Measurements from ENCODE around the gene CAPS. TPM values are rescaled to one million over a fixed set of nuclear protein-coding genes. Genes with fewer than 3 reads are reported as not detected.

CAPS gene
- total RNA-seq, 1 experiment from 2014 or later = 0.73 TPM

GRCh38 chr19:5931251-5931650 is 17.2 kb downstream of the CAPS start:
- peaks cover 33% of the 10 kb centered on the region; the same call in 1 of the 2 replicates for H3K36me3 ChIP-seq
- H3K4me1 ChIP-seq = no peaks in the 10 kb centered on the region

GRCh38 chr19:5932146-5932545 is 18.1 kb downstream of the CAPS start:
- Histone ChIP-seq H3K4me3 (no peak overlapping the region), H3K9me3 (replicated peaks) (no peaks in the 10 kb centered on the region), H3K27ac (no peak overlapping the region), H3K4me1 (no peaks in the 10 kb centered on the region), H3K27me3 (no peaks in the 10 kb centered on the region), H3K36me3 (peaks cover 35% of the 10 kb centered on the region)
- no peak for DNase-seq

More at GRCh38 chr19:5931251-5931650, 17.2 kb downstream of the CAPS start:
- H3K27me3 ChIP-seq = no peaks in the 10 kb centered on the region
- DNase-seq = no peak
- no peak overlapping the region for H3K27ac ChIP-seq
- H3K4me3 ChIP-seq = no peak overlapping the region
- H3K9me3 ChIP-seq (replicated peaks) = no peaks in the 10 kb centered on the region

GRCh38 chr19:5932609-5933262 is 18.7 kb downstream of the CAPS start:
- no peak overlapping the region for H3K27ac ChIP-seq
- no peak for DNase-seq
- no peak overlapping the region for H3K4me3 ChIP-seq
- peaks cover 36% of the 10 kb centered on the region for H3K36me3 ChIP-seq
- no peaks in the 10 kb centered on the region for H3K4me1 ChIP-seq
- no peaks in the 10 kb centered on the region for H3K27me3 ChIP-seq
- H3K9me3 ChIP-seq (replicated peaks) = no peaks in the 10 kb centered on the region

GRCh38 chr19:5933391-5934068 is 19.5 kb downstream of the CAPS start:
- H3K27ac ChIP-seq = no peak overlapping the region
- no peak overlapping the region for H3K4me3 ChIP-seq
- H3K9me3 ChIP-seq (replicated peaks) = no peaks in the 10 kb centered on the region
- H3K36me3 ChIP-seq = peaks cover 34% of the 10 kb centered on the region
- DNase-seq = no peak
- H3K4me1 ChIP-seq = no peaks in the 10 kb centered on the region
- no peaks in the 10 kb centered on the region for H3K27me3 ChIP-seq

GRCh38 chr19:5934069-5934401 is 20.0 kb downstream of the CAPS start:
- Histone ChIP-seq H3K9me3 (replicated peaks) (no peaks in the 10 kb centered on the region), H3K27me3 (no peaks in the 10 kb centered on the region), H3K4me1 (no peaks in the 10 kb centered on the region), H3K27ac (no peak overlapping the region), H3K36me3 (peaks cover 31% of the 10 kb centered on the region), H3K4me3 (no peak overlapping the region)
- DNase-seq = no peak

GRCh38 chr19:5934774-5935472 is 20.9 kb downstream of the CAPS start:
- no peak for DNase-seq
- Histone ChIP-seq H3K4me1 (no peaks in the 10 kb centered on the region), H3K9me3 (replicated peaks) (no peaks in the 10 kb centered on the region), H3K36me3 (peaks cover 31% of the 10 kb centered on the region), H3K4me3 (no peak overlapping the region), H3K27me3 (no peaks in the 10 kb centered on the region), H3K27ac (no peak overlapping the region)

- H3K9me3 ChIP-seq (replicated peaks) = no peaks in the 10 kb centered on the region
- no peak overlapping the region for H3K27ac ChIP-seq
- no peak for DNase-seq
- H3K27me3 ChIP-seq = no peaks in the 10 kb centered on the region
- no peak overlapping the region for H3K4me3 ChIP-seq
- no peaks in the 10 kb centered on the region for H3K4me1 ChIP-seq
- peaks cover 28% of the 10 kb centered on the region for H3K36me3 ChIP-seq
Measured at GRCh38 chr19:5935473-5936291, 21.6 kb downstream of the CAPS start.

- H3K27ac ChIP-seq = no peak overlapping the region
Measured at GRCh38 chr19:5936292-5936592, 22.2 kb downstream of the CAPS start.

GRCh38 chr19:5937550-5937949 is 23.5 kb downstream of the CAPS start:
- H3K9me3 ChIP-seq (replicated peaks) = no peaks in the 10 kb centered on the region
- no peak overlapping the region for H3K4me3 ChIP-seq
- no peaks in the 10 kb centered on the region for H3K4me1 ChIP-seq
- DNase-seq = no peak
- no peak overlapping the region for H3K27ac ChIP-seq
- peaks cover 22% of the 10 kb centered on the region for H3K36me3 ChIP-seq
- H3K27me3 ChIP-seq = no peaks in the 10 kb centered on the region

More at GRCh38 chr19:5936292-5936592, 22.2 kb downstream of the CAPS start:
- Histone ChIP-seq H3K27me3 (no peaks in the 10 kb centered on the region), H3K9me3 (replicated peaks) (no peaks in the 10 kb centered on the region), H3K36me3 (peaks cover 27% of the 10 kb centered on the region), H3K4me1 (no peaks in the 10 kb centered on the region), H3K4me3 (no peak overlapping the region)
- DNase-seq = no peak

- DNase-seq = no peak
- no peak overlapping the region for H3K27ac ChIP-seq
- no peaks in the 10 kb centered on the region for H3K27me3 ChIP-seq
- peaks cover 7% of the 10 kb centered on the region; the same call in 1 of the 2 replicates for H3K4me1 ChIP-seq
- peaks cover 9% of the 10 kb centered on the region for H3K36me3 ChIP-seq
- H3K4me3 ChIP-seq = no peak overlapping the region
- no peaks in the 10 kb centered on the region for H3K9me3 ChIP-seq (replicated peaks)
Measured at GRCh38 chr19:5940260-5941208, 26.5 kb downstream of the CAPS start.

- no peak for DNase-seq
- Histone ChIP-seq H3K27ac (no peak overlapping the region), H3K4me3 (no peak overlapping the region), H3K4me1 (peaks cover 7% of the 10 kb centered on the region; the same call in 1 of the 2 replicates), H3K36me3 (peaks cover 9% of the 10 kb centered on the region), H3K9me3 (replicated peaks) (no peaks in the 10 kb centered on the region), H3K27me3 (no peaks in the 10 kb centered on the region)
Measured at GRCh38 chr19:5941673-5942072, 27.6 kb downstream of the CAPS start.

- Histone ChIP-seq H3K27me3 (no peaks in the 10 kb centered on the region), H3K9me3 (replicated peaks) (no peaks in the 10 kb centered on the region), H3K4me1 (peaks cover 7% of the 10 kb centered on the region; the same call in 1 of the 2 replicates), H3K36me3 (peaks cover 3% of the 10 kb centered on the region), H3K27ac (no peak overlapping the region), H3K4me3 (no peak overlapping the region)
- DNase-seq = no peak
Measured at GRCh38 chr19:5943045-5943444, 29.0 kb downstream of the CAPS start.

- no peaks in the 10 kb centered on the region for H3K9me3 ChIP-seq (replicated peaks)
- H3K4me3 ChIP-seq = no peak overlapping the region
- peak; percentile 23 to 45 for DNase-seq
- no peak overlapping the region for H3K27ac ChIP-seq
- peaks cover 3% of the 10 kb centered on the region for H3K36me3 ChIP-seq
- peaks cover 7% of the 10 kb centered on the region; the same call in 1 of the 2 replicates for H3K4me1 ChIP-seq
- no peaks in the 10 kb centered on the region for H3K27me3 ChIP-seq
Measured at GRCh38 chr19:5943623-5944022, 29.6 kb downstream of the CAPS start.

- no peak for DNase-seq
- Histone ChIP-seq H3K36me3 (no peaks in the 10 kb centered on the region; the same call in 1 of the 2 replicates), H3K27ac (no peak overlapping the region), H3K4me1 (peaks cover 7% of the 10 kb centered on the region; the same call in 1 of the 2 replicates), H3K4me3 (no peak overlapping the region), H3K9me3 (replicated peaks) (no peaks in the 10 kb centered on the region), H3K27me3 (no peaks in the 10 kb centered on the region)
Measured at GRCh38 chr19:5947435-5947834, 33.4 kb downstream of the CAPS start.
